OCI-LY1 (cell line): ENCODE results near the gene OIT3.

Source experiments
- CTCF ChIP-seq: fragments of 200-600 bp; sonication (generic), shearing (Covaris generic); IDR thresholded peaks from 2 replicates; pipeline ENCODE4 v1.5.1; 2017; ENCODE audit warnings: mild to moderate bottlenecking, antibody characterized with exemption, low read length, moderate library complexity, mixed read lengths
- EZH2 ChIP-seq: fragments of 200-600 bp; sonication (generic), shearing (Covaris generic); IDR thresholded peaks from 2 replicates; pipeline ENCODE4 v1.8.0; 2017; ENCODE audit warnings: borderline replicate concordance, mixed run types, mild to moderate bottlenecking, antibody characterized with exemption, low read length, moderate library complexity, mixed read lengths

- TF ChIP-seq CTCF (no peak), EZH2 (no peak)
Observed at GRCh38 chr10:72918352-72918751, 24.8 kb downstream of the OIT3 start.
